ENCODE data around the gene NLRP6.
"Not testable (repeated sequence)": the region's sequence is repeated elsewhere in the genome, so short reads cannot be mapped to it uniquely, and the experiment has no call there.

The NLRP6 gene

GRCh38 chr11:255176-255575 lies 23.0 kb upstream of the NLRP6 start:
- DNase-seq (ENCODE audit: extremely low spot score, insufficient read length, low read depth) = no peak
- FAIRE-seq = no peak

DNA sequence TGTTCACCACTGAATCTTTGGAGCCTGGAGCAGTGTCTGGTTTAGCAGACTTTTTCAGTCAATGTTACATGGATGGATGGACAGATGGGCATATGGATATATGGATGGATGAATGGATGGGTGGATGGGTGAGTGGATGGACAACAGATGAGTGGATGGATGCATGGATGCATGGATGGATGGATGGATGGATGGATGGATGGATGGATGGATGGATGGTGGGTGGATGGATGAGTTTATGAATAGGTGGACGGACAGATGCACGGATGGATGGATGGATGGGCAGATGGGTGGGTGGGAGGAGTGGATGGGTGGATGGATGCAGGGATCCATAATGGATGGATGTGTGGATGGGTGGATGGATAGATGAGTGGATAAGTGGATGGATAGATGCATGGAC lies 22.4 kb upstream of the NLRP6 start:
- DNase-seq (ENCODE audit: extremely low spot score, insufficient read length, low read depth) = no peak
- FAIRE-seq = no peak

GRCh38 chr11:256952-257737 lies 21.1 kb upstream of the NLRP6 start:
- peak; percentile 80 for FAIRE-seq
- no peak for DNase-seq (ENCODE audit: extremely low spot score, insufficient read length, low read depth)

DNA sequence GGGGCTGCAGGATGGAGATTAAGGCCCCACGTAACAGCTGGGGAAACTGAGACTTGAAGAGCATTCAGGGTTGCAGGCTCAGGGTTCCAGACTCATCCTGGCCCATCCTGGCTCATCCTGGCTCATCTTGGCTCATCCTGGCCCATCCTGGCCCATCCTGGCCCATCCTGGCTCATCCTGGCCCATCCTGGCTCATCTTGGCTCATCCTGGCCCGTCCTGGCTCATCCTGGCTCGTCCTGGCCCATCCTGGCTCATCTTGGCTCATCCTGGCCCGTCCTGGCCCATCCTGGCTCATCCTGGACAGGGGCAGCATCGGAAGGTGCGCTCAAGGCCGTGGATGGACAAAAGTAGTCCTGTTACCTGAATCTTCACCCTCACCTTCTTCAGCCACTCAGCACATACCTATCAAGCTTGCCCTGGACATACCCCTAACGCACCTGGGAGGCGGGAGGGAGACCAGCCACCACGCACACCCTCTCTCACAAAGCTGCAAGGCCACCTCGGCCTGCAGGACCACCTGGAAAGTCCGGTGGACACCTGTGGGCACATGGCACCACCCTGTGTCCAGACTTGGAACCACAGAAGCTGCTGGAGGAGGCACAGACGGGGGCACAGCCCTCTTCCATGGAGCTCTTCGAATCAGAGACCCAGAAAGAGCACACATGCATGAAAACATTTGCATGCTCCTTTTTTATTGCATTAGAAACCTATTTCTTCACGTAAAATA lies 20.3 kb upstream of the NLRP6 start:
- FAIRE-seq = no peak
- DNase-seq (ENCODE audit: extremely low spot score, insufficient read length, low read depth) = no peak

GRCh38 chr11:259413-259812 lies 18.8 kb upstream of the NLRP6 start:
- FAIRE-seq (no peak), DNase-seq (ENCODE audit: extremely low spot score, insufficient read length, low read depth) (no peak)

- DNase-seq (ENCODE audit: extremely low spot score, insufficient read length, low read depth) = no peak
- FAIRE-seq = peak; percentile 12
Measured at GRCh38 chr11:261624-262023, 16.6 kb upstream of the NLRP6 start.

- DNase-seq (ENCODE audit: extremely low spot score, insufficient read length, low read depth) = no peak
- FAIRE-seq = no peak
Measured at GRCh38 chr11:266676-267439, 11.3 kb upstream of the NLRP6 start.

DNA sequence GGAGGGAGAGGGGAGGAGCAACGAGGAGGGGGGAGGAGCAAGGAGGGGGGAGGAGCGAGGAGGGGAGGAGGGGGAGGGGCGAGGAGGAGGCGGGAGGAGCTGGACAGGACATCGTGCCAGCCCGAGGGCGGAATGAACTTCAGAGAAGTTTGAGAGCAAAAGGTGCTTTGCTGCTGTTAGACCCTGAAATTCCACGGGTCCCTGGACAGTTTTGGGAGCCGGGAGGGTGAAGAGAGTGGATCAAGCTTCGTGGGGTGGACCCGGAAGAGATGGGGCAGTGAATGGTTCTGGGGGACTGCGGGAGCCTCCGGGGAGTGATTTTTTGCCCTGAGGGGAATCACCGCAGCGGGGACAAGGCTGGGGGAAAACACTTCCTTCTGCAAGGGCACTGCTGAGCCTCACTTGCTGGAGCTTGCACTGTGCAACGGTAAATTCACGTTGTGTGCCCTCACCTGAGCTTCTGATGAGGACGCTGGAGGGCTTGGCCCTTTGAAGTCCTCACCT lies 10.7 kb upstream of the NLRP6 start:
- DNase-seq (ENCODE audit: extremely low spot score, insufficient read length, low read depth) (no peak), FAIRE-seq (peak; percentile 53)

- DNase-seq (ENCODE audit: extremely low spot score, insufficient read length, low read depth) = not testable (repeated sequence)
Measured at GRCh38 chr11:268716-269145, 9.5 kb upstream of the NLRP6 start.

GRCh38 chr11:269146-269890 lies 8.9 kb upstream of the NLRP6 start:
- peak; percentile 98 for FAIRE-seq
- no peak for DNase-seq (ENCODE audit: extremely low spot score, insufficient read length, low read depth)

More at GRCh38 chr11:268716-269145, 9.5 kb upstream of the NLRP6 start:
- FAIRE-seq = not testable (repeated sequence)

DNA sequence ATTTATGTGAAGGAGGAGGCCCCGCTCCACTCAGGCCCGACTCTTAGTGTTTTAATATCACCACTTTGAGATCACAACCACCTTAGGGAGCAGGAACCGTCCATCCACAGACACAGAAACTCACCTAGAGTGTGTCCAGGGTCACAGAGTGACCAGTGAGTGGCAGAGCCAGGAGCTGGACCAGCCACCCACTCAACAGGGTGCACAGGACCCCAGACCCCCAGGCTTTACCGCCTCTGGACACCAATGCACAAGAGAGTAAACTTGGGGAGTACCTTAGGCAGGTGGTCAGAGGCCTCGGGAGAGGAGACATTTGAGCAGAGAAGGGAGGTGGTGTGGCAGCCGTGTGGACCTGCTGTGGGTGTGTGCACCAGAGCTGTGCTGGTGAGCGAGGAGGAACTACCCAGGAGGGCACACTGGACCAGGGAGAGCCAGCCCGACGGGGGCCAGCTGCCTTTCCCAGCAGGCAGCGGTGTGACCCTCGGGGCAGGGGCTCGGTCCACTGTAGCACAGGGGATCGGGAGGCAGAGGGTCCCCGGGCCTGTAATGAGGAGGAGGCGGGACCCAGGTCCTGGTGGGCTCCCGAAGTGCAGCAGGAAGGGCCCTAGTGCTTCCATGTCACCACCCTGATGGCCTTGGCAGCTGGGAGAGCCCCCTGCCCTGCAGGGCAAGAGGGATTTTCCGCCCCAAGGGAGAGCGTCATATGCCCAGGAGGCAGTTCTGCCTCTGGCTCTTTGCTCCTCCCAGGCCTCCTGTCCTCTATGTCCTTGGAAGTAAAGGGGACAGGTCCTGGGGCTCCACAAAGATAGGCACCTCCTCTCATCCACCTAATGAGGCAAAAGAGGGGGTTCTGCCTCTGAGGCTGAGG lies 7.5 kb upstream of the NLRP6 start:
- no peak for FAIRE-seq
- DNase-seq (ENCODE audit: extremely low spot score, insufficient read length, low read depth) = no peak

DNA sequence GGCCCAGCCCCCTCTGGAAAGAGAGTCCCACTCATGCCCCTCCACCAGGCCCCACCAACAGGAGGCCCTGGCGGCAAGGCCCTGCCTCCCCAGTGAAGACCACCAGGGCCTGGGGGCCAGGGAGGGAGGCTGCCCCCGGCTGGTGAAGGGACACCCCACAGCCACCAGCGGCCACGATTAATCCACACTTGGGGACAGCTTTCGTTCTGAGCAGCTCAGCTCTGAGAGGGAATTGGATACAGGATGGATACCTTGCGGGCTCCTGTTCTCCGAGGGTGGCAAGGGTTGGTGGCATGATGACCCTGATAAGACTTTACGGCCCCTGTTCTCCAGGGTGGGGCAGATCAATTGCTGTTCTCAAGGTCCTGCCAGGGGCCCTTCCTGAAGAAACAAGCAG lies 6.9 kb upstream of the NLRP6 start:
- DNase-seq (ENCODE audit: extremely low spot score, insufficient read length, low read depth) (no peak), FAIRE-seq (no peak)

- no peak for FAIRE-seq
- no peak for DNase-seq (ENCODE audit: extremely low spot score, insufficient read length, low read depth)
Measured at GRCh38 chr11:272195-272930, 5.8 kb upstream of the NLRP6 start.

GRCh38 chr11:272931-273198 lies 5.3 kb upstream of the NLRP6 start:
- DNase-seq (ENCODE audit: extremely low spot score, insufficient read length, low read depth) = no peak
- FAIRE-seq = no peak

GRCh38 chr11:276219-276618 lies 2.0 kb upstream of the NLRP6 start:
- DNase-seq (ENCODE audit: extremely low spot score, insufficient read length, low read depth) (no peak), FAIRE-seq (no peak)

- FAIRE-seq (no peak), DNase-seq (ENCODE audit: extremely low spot score, insufficient read length, low read depth) (no peak)
Measured at GRCh38 chr11:279040-279965, 1.1 kb downstream of the NLRP6 start.

- FAIRE-seq = peak; percentile 21
- no peak for DNase-seq (ENCODE audit: extremely low spot score, insufficient read length, low read depth)
Measured at GRCh38 chr11:279966-280705, 1.9 kb downstream of the NLRP6 start.
